HL-60 (cell line): ENCODE data around the gene SLC24A3.

Source experiments
- DNase-seq, 2 experiments: peaks; one replicate each; pipeline ENCODE4 v3.0.0-alpha.2; 2010 to 2020; ENCODE audit warnings: low read depth in 1 of 2, low spot score in 1 of 2
- H3K27ac ChIP-seq: fragments of 250-450 bp; sonication (Bioruptor Pico); replicated peaks from 2 replicates; pipeline ENCODE4 v1.5.1; 2020; ENCODE audit warnings: mild to moderate bottlenecking, moderate library complexity
- H3K27me3 ChIP-seq: fragments of 250-450 bp; sonication (Bioruptor Pico); 2 replicates; pipeline ENCODE4 v1.5.1; 2021; ENCODE audit warnings: mild to moderate bottlenecking, moderate library complexity; ENCODE audit not compliant: insufficient read depth, poor library complexity, severe bottlenecking
- H3K4me3 ChIP-seq: replicated peaks from 2 replicates; pipeline ENCODE4 v1.5.1; 2011; ENCODE audit warnings: mild to moderate bottlenecking, control low read depth, low read length; ENCODE audit not compliant: insufficient read depth
- GABPA ChIP-seq: IDR thresholded peaks from 2 replicates; pipeline ENCODE4 v1.6.1; 2012; ENCODE audit warnings: low read depth
- POLR2AphosphoS5 ChIP-seq: IDR thresholded peaks from 2 replicates; pipeline ENCODE4 v1.6.1; 2012; ENCODE audit warnings: low read depth
- SPI1 ChIP-seq: IDR thresholded peaks from 2 replicates; pipeline ENCODE4 v1.6.1; 2012; ENCODE audit warnings: low read depth, mild to moderate bottlenecking, borderline replicate concordance
- TF ChIP-seq, protein P1 (sequence below): IDR thresholded peaks from one replicate; pipeline ENCODE4 v1.5.1; 2011; ENCODE audit warnings: low read length, control low read depth, inconsistent platforms; ENCODE audit not compliant: insufficient read depth
- TF ChIP-seq, protein P2 (sequence below): IDR thresholded peaks from 2 replicates; pipeline ENCODE4 v1.6.1; 2012; ENCODE audit warnings: low read depth; ENCODE audit not compliant: insufficient replicate concordance

SLC24A3 gene

DNA sequence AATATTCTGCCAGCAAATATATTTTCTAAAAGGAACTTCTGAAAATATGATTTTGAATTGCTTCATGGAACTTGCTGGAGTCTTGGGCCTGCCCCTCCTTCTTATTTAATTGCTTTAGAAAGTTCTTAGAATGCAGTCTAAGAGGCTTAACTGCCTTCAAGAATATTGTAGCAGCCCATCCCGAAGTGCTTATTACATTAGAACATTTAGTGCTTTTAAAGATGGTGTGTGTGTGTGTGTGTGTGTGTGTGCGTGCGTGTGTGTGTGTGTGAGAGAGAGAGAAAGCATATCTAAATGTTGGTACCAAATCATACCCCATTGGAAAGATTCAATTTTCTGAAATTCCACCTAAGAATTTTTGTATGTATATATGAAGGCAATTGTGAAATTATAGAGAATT is 193.5 kb downstream of the SLC24A3 start:
- TF ChIP-seq, protein P1, sequence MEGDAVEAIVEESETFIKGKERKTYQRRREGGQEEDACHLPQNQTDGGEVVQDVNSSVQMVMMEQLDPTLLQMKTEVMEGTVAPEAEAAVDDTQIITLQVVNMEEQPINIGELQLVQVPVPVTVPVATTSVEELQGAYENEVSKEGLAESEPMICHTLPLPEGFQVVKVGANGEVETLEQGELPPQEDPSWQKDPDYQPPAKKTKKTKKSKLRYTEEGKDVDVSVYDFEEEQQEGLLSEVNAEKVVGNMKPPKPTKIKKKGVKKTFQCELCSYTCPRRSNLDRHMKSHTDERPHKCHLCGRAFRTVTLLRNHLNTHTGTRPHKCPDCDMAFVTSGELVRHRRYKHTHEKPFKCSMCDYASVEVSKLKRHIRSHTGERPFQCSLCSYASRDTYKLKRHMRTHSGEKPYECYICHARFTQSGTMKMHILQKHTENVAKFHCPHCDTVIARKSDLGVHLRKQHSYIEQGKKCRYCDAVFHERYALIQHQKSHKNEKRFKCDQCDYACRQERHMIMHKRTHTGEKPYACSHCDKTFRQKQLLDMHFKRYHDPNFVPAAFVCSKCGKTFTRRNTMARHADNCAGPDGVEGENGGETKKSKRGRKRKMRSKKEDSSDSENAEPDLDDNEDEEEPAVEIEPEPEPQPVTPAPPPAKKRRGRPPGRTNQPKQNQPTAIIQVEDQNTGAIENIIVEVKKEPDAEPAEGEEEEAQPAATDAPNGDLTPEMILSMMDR, result no peak
- TF ChIP-seq POLR2AphosphoS5 (no peak), GABPA (no peak), SPI1 (no peak)
- TF ChIP-seq, protein P2, sequence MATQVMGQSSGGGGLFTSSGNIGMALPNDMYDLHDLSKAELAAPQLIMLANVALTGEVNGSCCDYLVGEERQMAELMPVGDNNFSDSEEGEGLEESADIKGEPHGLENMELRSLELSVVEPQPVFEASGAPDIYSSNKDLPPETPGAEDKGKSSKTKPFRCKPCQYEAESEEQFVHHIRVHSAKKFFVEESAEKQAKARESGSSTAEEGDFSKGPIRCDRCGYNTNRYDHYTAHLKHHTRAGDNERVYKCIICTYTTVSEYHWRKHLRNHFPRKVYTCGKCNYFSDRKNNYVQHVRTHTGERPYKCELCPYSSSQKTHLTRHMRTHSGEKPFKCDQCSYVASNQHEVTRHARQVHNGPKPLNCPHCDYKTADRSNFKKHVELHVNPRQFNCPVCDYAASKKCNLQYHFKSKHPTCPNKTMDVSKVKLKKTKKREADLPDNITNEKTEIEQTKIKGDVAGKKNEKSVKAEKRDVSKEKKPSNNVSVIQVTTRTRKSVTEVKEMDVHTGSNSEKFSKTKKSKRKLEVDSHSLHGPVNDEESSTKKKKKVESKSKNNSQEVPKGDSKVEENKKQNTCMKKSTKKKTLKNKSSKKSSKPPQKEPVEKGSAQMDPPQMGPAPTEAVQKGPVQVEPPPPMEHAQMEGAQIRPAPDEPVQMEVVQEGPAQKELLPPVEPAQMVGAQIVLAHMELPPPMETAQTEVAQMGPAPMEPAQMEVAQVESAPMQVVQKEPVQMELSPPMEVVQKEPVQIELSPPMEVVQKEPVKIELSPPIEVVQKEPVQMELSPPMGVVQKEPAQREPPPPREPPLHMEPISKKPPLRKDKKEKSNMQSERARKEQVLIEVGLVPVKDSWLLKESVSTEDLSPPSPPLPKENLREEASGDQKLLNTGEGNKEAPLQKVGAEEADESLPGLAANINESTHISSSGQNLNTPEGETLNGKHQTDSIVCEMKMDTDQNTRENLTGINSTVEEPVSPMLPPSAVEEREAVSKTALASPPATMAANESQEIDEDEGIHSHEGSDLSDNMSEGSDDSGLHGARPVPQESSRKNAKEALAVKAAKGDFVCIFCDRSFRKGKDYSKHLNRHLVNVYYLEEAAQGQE, result no peak
- no peak overlapping the region for H3K4me3 ChIP-seq
- peaks cover 3% of the 10 kb centered on the region for H3K27me3 ChIP-seq
- H3K27ac ChIP-seq, result no peak overlapping the region
- no peak for DNase-seq

DNA sequence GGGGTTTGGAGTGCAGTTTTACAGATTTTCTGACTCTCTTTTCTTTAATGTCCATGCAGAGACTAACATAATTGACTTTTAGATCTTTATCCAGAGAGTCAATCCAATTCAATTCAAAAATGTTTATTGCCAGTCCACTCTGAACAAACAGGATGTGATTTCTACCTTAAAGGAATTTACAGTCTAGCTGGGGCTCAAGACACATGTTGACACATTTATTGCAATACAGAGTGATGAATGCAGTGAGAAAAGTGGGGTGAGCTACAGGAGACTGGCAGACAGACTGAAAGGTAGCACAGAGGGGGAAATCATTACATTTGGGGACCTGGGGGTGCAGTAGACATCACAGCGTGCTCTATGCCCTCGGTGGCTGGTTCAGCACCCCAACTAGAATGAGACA is 193.9 kb downstream of the SLC24A3 start:
- Histone ChIP-seq H3K27me3 (peaks cover 3% of the 10 kb centered on the region), H3K4me3 (no peak overlapping the region), H3K27ac (no peak overlapping the region)
- TF ChIP-seq, protein P2, result no peak
- no peak for TF ChIP-seq GABPA
- TF ChIP-seq POLR2AphosphoS5, result no peak
- no peak for TF ChIP-seq SPI1
- TF ChIP-seq, protein P1, result no peak
- no peak for DNase-seq

DNA sequence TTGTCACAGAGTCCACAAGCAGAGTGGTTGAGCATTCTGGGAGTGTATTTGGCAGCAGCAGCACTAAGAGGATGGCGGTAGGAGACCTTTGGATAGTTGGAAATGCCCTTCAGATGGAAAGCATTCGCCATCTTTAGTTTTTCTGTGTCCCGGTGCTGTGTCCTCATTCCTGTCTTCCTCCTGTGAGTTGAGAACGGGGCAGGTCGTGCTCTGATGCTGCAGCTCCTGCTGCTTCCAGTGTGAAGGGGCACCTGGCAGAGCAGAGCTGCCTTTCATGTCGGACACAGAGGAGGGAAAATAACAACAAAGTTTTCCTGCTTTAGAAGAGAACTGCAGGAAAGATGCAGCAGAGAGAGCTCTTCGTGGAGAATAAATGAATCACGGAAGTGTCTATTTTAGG is 194.8 kb downstream of the SLC24A3 start:
- no peak overlapping the region for H3K4me3 ChIP-seq
- DNase-seq, result no peak
- TF ChIP-seq SPI1, result no peak
- TF ChIP-seq, protein P2, result no peak
- H3K27ac ChIP-seq, result no peak overlapping the region
- peaks cover 3% of the 10 kb centered on the region for H3K27me3 ChIP-seq

DNA sequence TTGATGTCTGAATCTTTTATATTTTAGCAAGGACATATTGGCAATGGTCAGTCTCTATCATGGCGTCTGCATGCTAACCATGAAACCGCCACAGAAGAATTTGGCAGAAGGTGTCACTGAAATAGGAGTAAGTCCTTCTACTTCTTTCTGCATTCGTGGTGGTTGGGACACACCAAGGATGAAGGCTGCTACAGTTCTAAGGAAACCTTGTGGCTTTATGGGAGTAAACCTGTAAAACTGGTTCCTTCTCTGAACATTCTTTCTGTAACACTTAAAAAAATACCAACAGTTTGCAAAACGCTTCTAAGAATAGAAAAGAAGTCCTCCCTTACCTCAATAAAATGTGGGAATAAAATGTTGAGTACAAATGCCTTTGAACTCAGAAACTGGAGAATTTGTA is 195.3 kb downstream of the SLC24A3 start:
- DNase-seq, result no peak
- H3K27ac ChIP-seq, result no peak overlapping the region
- no peak overlapping the region for H3K4me3 ChIP-seq
- TF ChIP-seq, protein P1, result no peak
- TF ChIP-seq GABPA (no peak), POLR2AphosphoS5 (no peak), SPI1 (no peak)
- TF ChIP-seq, protein P2, result no peak
- peaks cover 3% of the 10 kb centered on the region for H3K27me3 ChIP-seq
